Measurements from ENCODE around the gene NEK7. TPM values are rescaled to one million over a fixed set of nuclear protein-coding genes. Genes with fewer than 3 reads are reported as not detected.
A peak's percentile ranks its signal among the peaks of the same experiment; 100 is the strongest.

NEK7 gene
- total RNA-seq, 1 experiment from 2014 or later: 25.2 TPM

GRCh38 chr1:198173832-198174231, 17.0 kb downstream of the NEK7 start:
- H3K4me3 ChIP-seq (ENCODE audit: low read length): no peak overlapping the region
- H3K27me3 ChIP-seq (ENCODE audit: low read length): no peaks in the 10 kb centered on the region
- H4K20me1 ChIP-seq (ENCODE audit: low read length): peaks cover 16% of the 10 kb centered on the region
- no peaks in the 10 kb centered on the region for H3F3A ChIP-seq (ENCODE audit: low read length, unreplicated experiment)
- H3K4me2 ChIP-seq (ENCODE audit: low read length): no peak overlapping the region
- ChIA-PET POLR2A (ENCODE audit: unreplicated experiment) (no interaction called here), CTCF (no interaction called here)
- no TSS peak for BruUV-seq (replicated peaks)
- H3K9ac ChIP-seq (ENCODE audit: low read length): no peak overlapping the region
- H3K4me1 ChIP-seq (ENCODE audit: insufficient read depth, low read length): peaks cover 7% of the 10 kb centered on the region; the same call in 1 of the 2 replicates
- intact Hi-C loops (cut with micrococcal nuclease): no loop called here
- no peak overlapping the region for H2AFZ ChIP-seq (ENCODE audit: low read length)
- ATAC-seq (no peak), DNase-seq (no peak)
- H3K27ac ChIP-seq (ENCODE audit: low read length): no peak overlapping the region
- no peaks in the 10 kb centered on the region for H3K36me3 ChIP-seq (ENCODE audit: low read depth, low read length)
- H3K79me2 ChIP-seq (ENCODE audit: low read length): peaks cover 100% of the 10 kb centered on the region
- no peaks in the 10 kb centered on the region for H3K9me2 ChIP-seq (replicated peaks; ENCODE audit: low read length)
- H3K9me3 ChIP-seq (ENCODE audit: low read length): no peaks in the 10 kb centered on the region
- TF ChIP-seq EZH2phosphoT487 (IDR thresholded peaks at IDR 0.05; ENCODE audit: borderline replicate concordance, low read length): no peak
- no peak for TF ChIP-seq EZH2 (IDR thresholded peaks at IDR 0.05; ENCODE audit: low read length, unreplicated experiment)

GRCh38 chr1:198174297-198174696, 17.5 kb downstream of the NEK7 start:
- TF ChIP-seq EZH2 (IDR thresholded peaks at IDR 0.05; ENCODE audit: low read length, unreplicated experiment) (no peak), CTCF (conservative IDR thresholded peaks at IDR 0.05; ENCODE audit: low read depth, low read length) (no peak), EZH2phosphoT487 (IDR thresholded peaks at IDR 0.05; ENCODE audit: borderline replicate concordance, low read length) (no peak)
- no peak for ATAC-seq
- no peaks in the 10 kb centered on the region for H3K36me3 ChIP-seq (ENCODE audit: low read depth, low read length)
- H3K27ac ChIP-seq (ENCODE audit: low read length): no peak overlapping the region
- peaks cover 11% of the 10 kb centered on the region for H3K4me1 ChIP-seq (ENCODE audit: insufficient read depth, low read length)
- DNase-seq: no peak
- H4K20me1 ChIP-seq (ENCODE audit: low read length): peaks cover 18% of the 10 kb centered on the region
- H3K9me3 ChIP-seq (ENCODE audit: low read length): no peaks in the 10 kb centered on the region
- ChIA-PET POLR2A (ENCODE audit: unreplicated experiment) (no interaction called here), CTCF (no interaction called here)
- H3K9ac ChIP-seq (ENCODE audit: low read length): no peak overlapping the region
- H3F3A ChIP-seq (ENCODE audit: low read length, unreplicated experiment): no peaks in the 10 kb centered on the region
- H3K9me2 ChIP-seq (replicated peaks; ENCODE audit: low read length): no peaks in the 10 kb centered on the region
- H3K4me3 ChIP-seq (ENCODE audit: low read length): no peak overlapping the region
- BruUV-seq (replicated peaks): no TSS peak
- H3K4me2 ChIP-seq (ENCODE audit: low read length): no peak overlapping the region
- H2AFZ ChIP-seq (ENCODE audit: low read length): no peak overlapping the region
- peaks cover 100% of the 10 kb centered on the region for H3K79me2 ChIP-seq (ENCODE audit: low read length)
- intact Hi-C loops (cut with micrococcal nuclease): no loop called here
- no peaks in the 10 kb centered on the region for H3K27me3 ChIP-seq (ENCODE audit: low read length)

- intact Hi-C loops (cut with micrococcal nuclease): no loop called here
- H3K9me2 ChIP-seq (replicated peaks; ENCODE audit: low read length): no peaks in the 10 kb centered on the region
- ChIA-PET POLR2A (ENCODE audit: unreplicated experiment) (no interaction called here), CTCF (no interaction called here)
- BruUV-seq (replicated peaks): no TSS peak
- no peaks in the 10 kb centered on the region for H3K27me3 ChIP-seq (ENCODE audit: low read length)
- H3K9me3 ChIP-seq (ENCODE audit: low read length): no peaks in the 10 kb centered on the region
- H3K4me3 ChIP-seq (ENCODE audit: low read length): no peak overlapping the region
- no peak overlapping the region for H3K27ac ChIP-seq (ENCODE audit: low read length)
- no peaks in the 10 kb centered on the region for H3K36me3 ChIP-seq (ENCODE audit: low read depth, low read length)
- peaks cover 16% of the 10 kb centered on the region for H3K4me1 ChIP-seq (ENCODE audit: insufficient read depth, low read length)
- H3K9ac ChIP-seq (ENCODE audit: low read length): no peak overlapping the region
- TF ChIP-seq EZH2phosphoT487 (IDR thresholded peaks at IDR 0.05; ENCODE audit: borderline replicate concordance, low read length): no peak
- TF ChIP-seq EZH2 (IDR thresholded peaks at IDR 0.05; ENCODE audit: low read length, unreplicated experiment): no peak
- TF ChIP-seq CTCF (conservative IDR thresholded peaks at IDR 0.05; ENCODE audit: low read depth, low read length): no peak
- DNase-seq (peak; percentile 19), ATAC-seq (peak; percentile 33; the same call in 1 of the 2 replicates)
- peaks cover 14% of the 10 kb centered on the region for H4K20me1 ChIP-seq (ENCODE audit: low read length)
- no peak overlapping the region for H2AFZ ChIP-seq (ENCODE audit: low read length)
- peaks cover 100% of the 10 kb centered on the region for H3K79me2 ChIP-seq (ENCODE audit: low read length)
- H3F3A ChIP-seq (ENCODE audit: low read length, unreplicated experiment): no peaks in the 10 kb centered on the region
- no peak overlapping the region for H3K4me2 ChIP-seq (ENCODE audit: low read length)
Observed at GRCh38 chr1:198175423-198176170, 18.8 kb downstream of the NEK7 start.

All from PC-3 (cell line).